Measurements from ENCODE around the gene CPVL. TPM values are rescaled to one million over a fixed set of nuclear protein-coding genes. Genes with fewer than 3 reads are reported as not detected.
A peak's percentile ranks its signal among the peaks of the same experiment; 100 is the strongest.

The CPVL gene
- total RNA-seq, 2 donors from 2014 or later: 1.4 TPM; not detected in 1

GRCh38 chr7:29145553-29146056 lies 732 bp downstream of the CPVL start:
- peak overlapping the region; percentile 38 for H3K4me3 Mint-ChIP-seq
- H3K4me1 Mint-ChIP-seq (ENCODE audit: low read depth in 2 of 2): peaks cover 7 to 9% of the 10 kb centered on the region in 2 donors

GRCh38 chr7:29143751-29144150 lies 2.6 kb downstream of the CPVL start:
- Mint-ChIP-seq H3K27ac (no peak overlapping the region), H3K9me3 (no peaks in the 10 kb centered on the region), H3K27me3 (peaks cover 39 to 54% of the 10 kb centered on the region in 2 donors), H3K4me3 (no peak overlapping the region), H3K4me1 (ENCODE audit: low read depth in 2 of 2) (peaks cover 8 to 9% of the 10 kb centered on the region in 2 donors), H3K36me3 (no peaks in the 10 kb centered on the region)
- no peak for DNase-seq (ENCODE audit: low spot score)
- peak in 1 of 2 donors; percentile 58 for ATAC-seq

More at GRCh38 chr7:29145553-29146056, 732 bp downstream of the CPVL start:
- Mint-ChIP-seq H3K27ac (no peak overlapping the region), H3K9me3 (no peaks in the 10 kb centered on the region), H3K27me3 (peaks cover 39 to 57% of the 10 kb centered on the region in 2 donors), H3K36me3 (no peaks in the 10 kb centered on the region)
- no peak for DNase-seq (ENCODE audit: low spot score)
- no peak for ATAC-seq

- Mint-ChIP-seq H3K4me3 (no peak overlapping the region), H3K27ac (no peak overlapping the region), H3K9me3 (no peaks in the 10 kb centered on the region), H3K4me1 (ENCODE audit: low read depth in 2 of 2) (peaks cover 8 to 9% of the 10 kb centered on the region in 2 donors), H3K27me3 (peaks cover 39 to 51% of the 10 kb centered on the region in 2 donors), H3K36me3 (no peaks in the 10 kb centered on the region)
- DNase-seq (ENCODE audit: low spot score) (no peak), ATAC-seq (no peak)
Measured at GRCh38 chr7:29142021-29142727, 4.2 kb downstream of the CPVL start.

DNA sequence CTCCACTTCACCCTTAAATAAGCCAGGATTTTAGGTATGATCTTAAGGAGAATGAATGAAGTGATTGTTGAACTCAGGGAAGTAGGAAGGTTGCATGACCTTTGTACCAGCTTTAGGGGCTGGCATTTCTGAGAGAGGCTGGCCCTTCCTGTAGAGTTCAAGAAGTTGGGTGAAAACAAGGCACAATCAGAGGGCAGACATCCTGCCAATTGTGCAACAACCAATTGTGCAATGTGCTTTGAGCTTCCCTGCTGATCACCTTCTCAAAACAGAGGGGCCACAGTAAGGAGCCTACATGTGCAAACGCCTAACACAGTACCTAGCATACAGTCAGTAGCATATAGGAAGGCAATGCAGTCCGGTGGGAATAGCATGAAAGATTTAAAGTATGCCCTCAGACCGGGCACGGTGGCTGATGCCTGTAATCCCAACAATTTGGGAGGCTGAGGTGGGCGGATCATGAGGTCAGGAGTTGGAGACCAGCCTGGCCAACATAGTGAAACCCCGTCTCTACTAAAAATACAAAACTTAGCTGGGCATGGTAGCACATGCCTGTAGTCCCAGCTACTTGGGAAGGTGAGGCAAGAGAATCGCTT lies 5.4 kb downstream of the CPVL start:
- no peaks in the 10 kb centered on the region for H3K36me3 Mint-ChIP-seq
- H3K27ac Mint-ChIP-seq: no peak overlapping the region
- no peak overlapping the region for H3K4me3 Mint-ChIP-seq
- DNase-seq (ENCODE audit: low spot score): no peak
- ATAC-seq: peak in 1 of 2 donors; percentile 43
- peaks cover 34 to 47% of the 10 kb centered on the region in 2 donors for H3K27me3 Mint-ChIP-seq
- H3K9me3 Mint-ChIP-seq: no peaks in the 10 kb centered on the region
- peaks cover 0 to 6% of the 10 kb centered on the region in 2 donors for H3K4me1 Mint-ChIP-seq (ENCODE audit: low read depth in 2 of 2)

DNA sequence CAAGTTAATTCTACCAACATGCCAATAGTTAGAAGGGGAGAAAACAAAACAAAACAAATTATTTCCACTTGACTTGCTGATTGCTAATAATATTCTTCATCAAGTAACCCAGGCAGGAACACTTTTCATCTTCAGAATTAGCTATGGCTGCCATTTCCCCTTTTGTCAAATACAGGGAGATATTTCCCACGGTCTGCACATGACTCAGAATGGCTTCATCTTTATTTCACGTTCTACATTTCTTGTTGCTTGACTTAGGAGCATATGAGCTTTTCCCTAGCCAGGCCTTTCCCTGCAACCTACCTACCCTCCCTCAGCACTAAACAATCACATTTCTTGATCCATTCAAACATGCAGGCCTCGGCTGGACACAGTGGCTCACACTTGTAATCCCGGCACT lies 6.5 kb downstream of the CPVL start:
- Mint-ChIP-seq H3K27ac (no peak overlapping the region), H3K9me3 (no peaks in the 10 kb centered on the region), H3K36me3 (no peaks in the 10 kb centered on the region)

GRCh38 chr7:29139191-29139590 lies 7.1 kb downstream of the CPVL start:
- Mint-ChIP-seq H3K4me1 (ENCODE audit: low read depth in 2 of 2) (peaks cover 0 to 6% of the 10 kb centered on the region in 2 donors), H3K27me3 (peaks cover 30 to 54% of the 10 kb centered on the region in 2 donors), H3K27ac (no peak overlapping the region), H3K9me3 (no peaks in the 10 kb centered on the region), H3K4me3 (no peak overlapping the region), H3K36me3 (no peaks in the 10 kb centered on the region)
- ATAC-seq (no peak), DNase-seq (ENCODE audit: low spot score) (no peak)

More for the DNA sequence above, 6.5 kb downstream of the CPVL start:
- H3K27me3 Mint-ChIP-seq: peaks cover 30 to 47% of the 10 kb centered on the region in 2 donors
- H3K4me1 Mint-ChIP-seq (ENCODE audit: low read depth in 2 of 2): peaks cover 0 to 6% of the 10 kb centered on the region in 2 donors
- DNase-seq (ENCODE audit: low spot score) (no peak), ATAC-seq (no peak)
- H3K4me3 Mint-ChIP-seq: no peak overlapping the region

GRCh38 chr7:29138588-29138987 lies 7.7 kb downstream of the CPVL start:
- Mint-ChIP-seq H3K36me3 (no peaks in the 10 kb centered on the region), H3K27ac (no peak overlapping the region), H3K9me3 (no peaks in the 10 kb centered on the region), H3K4me3 (no peak overlapping the region), H3K4me1 (ENCODE audit: low read depth in 2 of 2) (peaks cover 0 to 6% of the 10 kb centered on the region in 2 donors), H3K27me3 (peaks cover 31 to 60% of the 10 kb centered on the region in 2 donors)
- no peak for ATAC-seq
- no peak for DNase-seq (ENCODE audit: low spot score)

GRCh38 chr7:29135846-29136245 lies 10.5 kb downstream of the CPVL start:
- Mint-ChIP-seq H3K36me3 (no peaks in the 10 kb centered on the region), H3K4me1 (ENCODE audit: low read depth in 2 of 2) (peaks cover 0 to 4% of the 10 kb centered on the region in 2 donors), H3K4me3 (no peak overlapping the region), H3K27ac (no peak overlapping the region), H3K9me3 (no peaks in the 10 kb centered on the region), H3K27me3 (peaks cover 24 to 47% of the 10 kb centered on the region in 2 donors)
- DNase-seq (ENCODE audit: low spot score) (no peak), ATAC-seq (no peak)

- ATAC-seq (no peak), DNase-seq (ENCODE audit: low spot score) (no peak)
- H3K36me3 Mint-ChIP-seq: no peaks in the 10 kb centered on the region
- H3K9me3 Mint-ChIP-seq: no peaks in the 10 kb centered on the region
- peaks cover 28 to 46% of the 10 kb centered on the region in 2 donors for H3K27me3 Mint-ChIP-seq
- no peaks in the 10 kb centered on the region for H3K4me1 Mint-ChIP-seq (ENCODE audit: low read depth in 2 of 2)
- no peak overlapping the region for H3K4me3 Mint-ChIP-seq
- no peak overlapping the region for H3K27ac Mint-ChIP-seq
Measured at GRCh38 chr7:29132980-29133379, 13.4 kb downstream of the CPVL start.

DNA sequence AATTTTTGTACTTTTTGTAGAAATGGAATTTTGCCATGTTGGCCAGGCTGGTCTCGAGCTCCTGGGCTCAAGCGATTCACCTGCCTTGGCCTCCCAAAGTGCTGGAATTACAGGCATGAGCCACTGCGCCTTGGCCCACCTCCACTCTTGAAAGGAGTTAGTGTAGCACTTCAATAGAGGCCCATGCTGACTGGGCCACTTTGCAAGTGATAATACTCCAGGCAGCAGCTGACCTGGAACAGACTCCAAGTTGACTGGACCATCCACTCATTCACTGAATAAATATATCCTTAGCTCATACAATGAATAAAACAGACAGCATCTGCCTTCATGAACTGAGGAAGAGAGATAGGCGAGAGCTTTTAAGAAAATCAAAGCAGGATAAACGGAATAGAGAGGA lies 14.7 kb downstream of the CPVL start:
- Mint-ChIP-seq H3K36me3 (no peaks in the 10 kb centered on the region), H3K4me3 (no peak overlapping the region), H3K27me3 (peaks cover 20 to 39% of the 10 kb centered on the region in 2 donors), H3K4me1 (ENCODE audit: low read depth in 2 of 2) (no peaks in the 10 kb centered on the region), H3K27ac (no peak overlapping the region), H3K9me3 (no peaks in the 10 kb centered on the region)
- DNase-seq (ENCODE audit: low spot score) (no peak), ATAC-seq (no peak)

DNA sequence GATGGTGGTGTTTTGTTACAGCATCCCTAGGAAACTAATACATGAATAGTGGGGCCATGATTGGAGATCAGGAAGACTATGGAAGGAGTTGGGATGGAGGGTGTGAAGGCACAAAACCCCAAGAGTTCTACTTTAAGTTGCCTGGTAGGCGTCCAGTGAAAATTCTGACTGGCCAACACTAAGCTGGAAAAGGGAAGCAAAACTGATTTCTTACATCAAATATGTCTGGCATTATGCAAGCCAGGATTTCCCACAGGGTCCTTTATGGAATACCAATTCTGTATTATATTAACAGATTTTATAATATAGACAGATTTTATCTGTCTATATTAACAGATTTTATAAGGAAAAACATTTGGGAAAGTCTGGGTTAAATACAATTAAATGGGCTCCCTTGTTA lies 16.2 kb downstream of the CPVL start:
- H3K27ac Mint-ChIP-seq: no peak overlapping the region
- ATAC-seq (no peak), DNase-seq (ENCODE audit: low spot score) (no peak)
- peaks cover 15 to 36% of the 10 kb centered on the region in 2 donors for H3K27me3 Mint-ChIP-seq
- no peaks in the 10 kb centered on the region for H3K4me1 Mint-ChIP-seq (ENCODE audit: low read depth in 2 of 2)
- H3K9me3 Mint-ChIP-seq: no peaks in the 10 kb centered on the region
- H3K36me3 Mint-ChIP-seq: no peaks in the 10 kb centered on the region
- H3K4me3 Mint-ChIP-seq: no peak overlapping the region

DNA sequence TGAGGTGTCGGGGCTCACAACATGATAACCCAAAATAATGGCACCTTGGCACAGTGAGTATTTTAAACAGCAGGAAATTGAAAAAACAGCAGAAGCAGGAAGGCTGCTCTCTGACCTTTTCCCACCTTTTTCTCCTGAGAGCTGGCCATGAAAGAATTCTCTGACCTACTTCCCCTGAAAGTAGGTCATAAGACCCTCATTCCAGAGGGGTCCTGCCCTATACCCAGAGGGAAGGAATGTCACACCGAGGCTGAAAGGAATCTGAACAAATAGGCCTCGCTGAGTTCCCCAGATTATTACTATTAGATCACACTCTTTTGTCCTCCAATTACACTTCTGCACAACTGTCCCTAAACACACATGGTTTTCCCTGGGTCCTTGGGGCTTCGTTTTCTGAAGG lies 18.8 kb downstream of the CPVL start:
- H3K4me1 Mint-ChIP-seq (ENCODE audit: low read depth in 2 of 2): no peaks in the 10 kb centered on the region
- DNase-seq (ENCODE audit: low spot score) (no peak), ATAC-seq (no peak)
- no peak overlapping the region for H3K27ac Mint-ChIP-seq
- H3K4me3 Mint-ChIP-seq: no peak overlapping the region
- peaks cover 7 to 15% of the 10 kb centered on the region in 2 donors for H3K27me3 Mint-ChIP-seq
- H3K9me3 Mint-ChIP-seq: no peaks in the 10 kb centered on the region
- H3K36me3 Mint-ChIP-seq: no peaks in the 10 kb centered on the region

DNA sequence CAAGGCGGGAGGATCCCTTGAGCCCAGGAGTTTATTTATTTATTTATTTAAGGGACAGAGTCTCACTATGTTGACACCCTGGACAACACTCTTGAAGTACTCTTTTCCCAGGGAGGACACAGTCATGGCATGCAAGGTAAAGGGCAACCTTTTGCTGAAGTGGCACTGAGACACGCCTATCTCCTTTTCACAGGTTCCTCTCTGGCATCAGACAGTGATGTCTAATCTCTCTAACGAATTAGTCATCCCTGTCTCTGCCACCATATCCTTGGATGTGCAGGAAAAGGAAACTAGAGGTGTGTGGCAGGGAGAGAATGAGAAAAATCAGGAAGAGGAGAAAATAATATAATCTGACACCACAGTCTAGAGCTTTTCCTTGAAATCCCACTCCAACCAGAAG lies 19.5 kb downstream of the CPVL start:
- no peaks in the 10 kb centered on the region for H3K36me3 Mint-ChIP-seq
- DNase-seq (ENCODE audit: low spot score): no peak
- no peak for ATAC-seq
- no peak overlapping the region for H3K4me3 Mint-ChIP-seq
- H3K4me1 Mint-ChIP-seq (ENCODE audit: low read depth in 2 of 2): no peaks in the 10 kb centered on the region
- H3K27me3 Mint-ChIP-seq: peaks cover 7 to 15% of the 10 kb centered on the region in 2 donors
- no peaks in the 10 kb centered on the region for H3K9me3 Mint-ChIP-seq
- no peak overlapping the region for H3K27ac Mint-ChIP-seq

DNA sequence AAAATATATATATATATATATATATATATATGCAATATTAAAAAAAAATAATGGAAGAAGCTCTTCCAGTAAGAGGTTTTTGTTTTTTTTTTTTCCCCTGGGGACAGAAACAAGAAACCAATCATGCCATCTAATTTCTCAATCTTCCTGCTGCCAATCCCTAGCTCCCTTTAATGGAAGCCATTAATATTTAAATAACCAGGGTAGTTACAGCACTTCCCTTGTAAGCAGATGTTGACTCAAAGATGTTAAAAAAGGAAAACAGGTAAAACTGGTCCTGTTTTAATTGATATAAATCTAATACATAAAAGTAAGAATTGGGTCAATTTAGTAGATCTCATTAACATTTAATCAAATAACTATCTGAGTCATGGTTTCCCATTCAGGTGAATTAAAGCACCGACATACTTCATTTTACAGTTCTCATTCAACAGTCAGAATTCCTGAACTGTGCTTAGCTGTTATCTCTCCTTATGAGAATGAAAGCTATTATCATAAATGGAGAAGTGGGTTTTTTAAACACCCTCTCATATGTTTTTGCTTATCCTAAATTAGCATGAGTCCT lies 22.6 kb downstream of the CPVL start:
- ATAC-seq: no peak
- Mint-ChIP-seq H3K27me3 (peaks cover 5 to 12% of the 10 kb centered on the region in 2 donors), H3K36me3 (no peaks in the 10 kb centered on the region), H3K4me3 (no peak overlapping the region), H3K9me3 (no peaks in the 10 kb centered on the region), H3K27ac (no peak overlapping the region), H3K4me1 (ENCODE audit: low read depth in 2 of 2) (no peaks in the 10 kb centered on the region)
- no peak for DNase-seq (ENCODE audit: low spot score)
